Endothelial cell (in vitro differentiated cells): ENCODE measurements around the gene CRELD2. TPM values are rescaled to one million over a fixed set of nuclear protein-coding genes. Genes with fewer than 3 reads are reported as not detected.

Experiments used
- DNase-seq: peaks from one replicate; pipeline ENCODE4 v3.0.0; 2021; ENCODE audit warnings: low spot score
- H3K27ac Mint-ChIP-seq: one replicate; pipeline ENCODE4 v1.8.0; 2021; ENCODE audit warnings: mixed read lengths, inconsistent platforms; ENCODE audit not compliant: unreplicated experiment
- H3K27me3 Mint-ChIP-seq: one replicate; pipeline ENCODE4 v1.8.0; 2021; ENCODE audit warnings: mild to moderate bottlenecking, moderate library complexity, mixed read lengths, inconsistent platforms; ENCODE audit not compliant: unreplicated experiment
- H3K36me3 Mint-ChIP-seq: one replicate; pipeline ENCODE4 v1.8.0; 2021; ENCODE audit warnings: mild to moderate bottlenecking, low read depth, mixed read lengths, inconsistent platforms; ENCODE audit not compliant: unreplicated experiment
- H3K4me1 Mint-ChIP-seq: one replicate; pipeline ENCODE4 v1.8.0; 2021; ENCODE audit warnings: mild to moderate bottlenecking, mixed read lengths, inconsistent platforms; ENCODE audit not compliant: unreplicated experiment
- H3K4me3 Mint-ChIP-seq: one replicate; pipeline ENCODE4 v1.8.0; 2021; ENCODE audit warnings: mild to moderate bottlenecking, mixed read lengths, inconsistent platforms; ENCODE audit not compliant: unreplicated experiment
- H3K9me3 Mint-ChIP-seq: one replicate; pipeline ENCODE4 v1.8.0; 2021; ENCODE audit warnings: mixed read lengths, inconsistent platforms; ENCODE audit not compliant: unreplicated experiment
- CTCF ChIP-seq: fragments of 200-600 bp; sonication (generic); IDR thresholded peaks from one replicate; pipeline ENCODE4 v1.5.0; 2021; ENCODE audit warnings: antibody characterized with exemption; ENCODE audit not compliant: unreplicated experiment
- total RNA-seq: library from RNA; stranded (reverse); fragmentation: NEBNext Ultra II Directional; extraction: Animal tissue kit (Norgen Biotek cat#: 25700); gene quantifications from one replicate; pipeline ENCODE4 v1.2.1, GENCODE V29; 2021; ENCODE audit not compliant: unreplicated experiment

Gene CRELD2
- total RNA-seq, 1 donor from 2014 or later, result 207 TPM

GRCh38 chr22:49969751-49970527 is 51.5 kb downstream of the CRELD2 start:
- no peak overlapping the region for H3K27ac Mint-ChIP-seq
- peaks cover 3% of the 10 kb centered on the region for H3K36me3 Mint-ChIP-seq
- H3K4me1 Mint-ChIP-seq, result peaks cover 5% of the 10 kb centered on the region
- H3K4me3 Mint-ChIP-seq, result no peak overlapping the region
- peak; percentile 4 for DNase-seq
- no peak for TF ChIP-seq CTCF
- peaks cover 17% of the 10 kb centered on the region for H3K27me3 Mint-ChIP-seq
- H3K9me3 Mint-ChIP-seq, result no peaks in the 10 kb centered on the region

GRCh38 chr22:49970528-49971231 is 52.2 kb downstream of the CRELD2 start:
- TF ChIP-seq CTCF, result no peak
- H3K9me3 Mint-ChIP-seq, result no peaks in the 10 kb centered on the region
- peaks cover 22% of the 10 kb centered on the region for H3K27me3 Mint-ChIP-seq
- peaks cover 9% of the 10 kb centered on the region for H3K4me1 Mint-ChIP-seq
- peak overlapping the region; percentile 88 for H3K4me3 Mint-ChIP-seq
- DNase-seq, result peak; percentile 53
- H3K36me3 Mint-ChIP-seq, result peaks cover 7% of the 10 kb centered on the region
- H3K27ac Mint-ChIP-seq, result peak overlapping the region; percentile 86

GRCh38 chr22:49971232-49972162 is 53.1 kb downstream of the CRELD2 start:
- no peak overlapping the region for H3K27ac Mint-ChIP-seq
- peak; percentile 23 for DNase-seq

More at GRCh38 chr22:49971232-49972162, 53.1 kb downstream of the CRELD2 start:
- peaks cover 22% of the 10 kb centered on the region for H3K27me3 Mint-ChIP-seq
- H3K36me3 Mint-ChIP-seq, result peaks cover 8% of the 10 kb centered on the region
- no peak for TF ChIP-seq CTCF
- H3K4me3 Mint-ChIP-seq, result no peak overlapping the region
- H3K4me1 Mint-ChIP-seq, result peaks cover 13% of the 10 kb centered on the region
- H3K9me3 Mint-ChIP-seq, result no peaks in the 10 kb centered on the region
